Bronchial epithelial cell (primary cell): ENCODE results near the gene PTPN14. TPM values are rescaled to one million over a fixed set of nuclear protein-coding genes. Genes with fewer than 3 reads are reported as not detected.
A peak's percentile ranks its signal among the peaks of the same experiment; 100 is the strongest.

Experiments used
- DNase-seq: peaks from one replicate; pipeline ENCODE4 v3.0.0-alpha.2; 2010; ENCODE audit warnings: low read depth
- FAIRE-seq: peaks from 2 replicates; lab custom pipeline; 2011; peaks lifted over from hg19 to GRCh38; lab: Jason Lieb, UNC
- H3K27me3 ChIP-seq: 2 replicates; pipeline ENCODE4 v1.5.1; 2011; ENCODE audit warnings: low read length; ENCODE audit not compliant: control insufficient read depth, insufficient read depth
- H3K36me3 ChIP-seq: 2 replicates; pipeline ENCODE4 v1.5.1; 2011; ENCODE audit warnings: low read length; ENCODE audit not compliant: control insufficient read depth, insufficient read depth
- H3K4me3 ChIP-seq: 2 replicates; pipeline ENCODE4 v1.5.1; 2011; ENCODE audit warnings: mild to moderate bottlenecking, low read depth, low read length, control low read depth
- CTCF ChIP-seq: IDR thresholded peaks from 2 replicates; pipeline ENCODE4 v1.5.1; 2011; ENCODE audit warnings: mild to moderate bottlenecking, moderate library complexity, low read length, control low read depth, inconsistent platforms; ENCODE audit not compliant: insufficient read depth, severe bottlenecking
- total RNA-seq: library from RNA; depleted of rRNA; stranded (reverse); fragments of >200 nt; gene quantifications from 2 replicates; pipeline ENCODE4 v1.2.1, GENCODE V29; 2014

The PTPN14 gene
- total RNA-seq, 1 donor from 2014 or later = 28.4 TPM

GRCh38 chr1:214332946-214333798 lies 218.2 kb downstream of the PTPN14 start:
- TF ChIP-seq CTCF = peak; percentile 87
- DNase-seq (no peak), FAIRE-seq (no peak)
- no peaks in the 10 kb centered on the region for H3K27me3 ChIP-seq
- peaks cover 10% of the 10 kb centered on the region for H3K36me3 ChIP-seq
- no peak overlapping the region for H3K4me3 ChIP-seq

- peak; percentile 68 for DNase-seq
- H3K27me3 ChIP-seq = no peaks in the 10 kb centered on the region
- peak; percentile 32 for FAIRE-seq
- peak; percentile 83 for TF ChIP-seq CTCF
- H3K4me3 ChIP-seq = no peak overlapping the region
- peaks cover 10% of the 10 kb centered on the region for H3K36me3 ChIP-seq
These were observed 219.5 kb downstream of the PTPN14 start for GRCh38 chr1:214331827-214332423.

GRCh38 chr1:214331180-214331579 lies 220.2 kb downstream of the PTPN14 start:
- Histone ChIP-seq H3K4me3 (no peak overlapping the region), H3K36me3 (peaks cover 10% of the 10 kb centered on the region), H3K27me3 (no peaks in the 10 kb centered on the region)
- no peak for DNase-seq
- no peak for FAIRE-seq
- TF ChIP-seq CTCF = no peak

- DNase-seq (no peak), FAIRE-seq (no peak)
- no peak overlapping the region for H3K4me3 ChIP-seq
- peaks cover 10% of the 10 kb centered on the region for H3K36me3 ChIP-seq
- TF ChIP-seq CTCF = no peak
- no peaks in the 10 kb centered on the region for H3K27me3 ChIP-seq
These were observed 220.7 kb downstream of the PTPN14 start for GRCh38 chr1:214330715-214331114.

GRCh38 chr1:214330222-214330621 lies 221.2 kb downstream of the PTPN14 start:
- H3K4me3 ChIP-seq = no peak overlapping the region
- H3K36me3 ChIP-seq = peaks cover 10% of the 10 kb centered on the region
- TF ChIP-seq CTCF = no peak
- DNase-seq (peak; percentile 89), FAIRE-seq (no peak)
- H3K27me3 ChIP-seq = no peaks in the 10 kb centered on the region
